ENCODE results near the gene CACNA2D2.

CACNA2D2 gene

DNA sequence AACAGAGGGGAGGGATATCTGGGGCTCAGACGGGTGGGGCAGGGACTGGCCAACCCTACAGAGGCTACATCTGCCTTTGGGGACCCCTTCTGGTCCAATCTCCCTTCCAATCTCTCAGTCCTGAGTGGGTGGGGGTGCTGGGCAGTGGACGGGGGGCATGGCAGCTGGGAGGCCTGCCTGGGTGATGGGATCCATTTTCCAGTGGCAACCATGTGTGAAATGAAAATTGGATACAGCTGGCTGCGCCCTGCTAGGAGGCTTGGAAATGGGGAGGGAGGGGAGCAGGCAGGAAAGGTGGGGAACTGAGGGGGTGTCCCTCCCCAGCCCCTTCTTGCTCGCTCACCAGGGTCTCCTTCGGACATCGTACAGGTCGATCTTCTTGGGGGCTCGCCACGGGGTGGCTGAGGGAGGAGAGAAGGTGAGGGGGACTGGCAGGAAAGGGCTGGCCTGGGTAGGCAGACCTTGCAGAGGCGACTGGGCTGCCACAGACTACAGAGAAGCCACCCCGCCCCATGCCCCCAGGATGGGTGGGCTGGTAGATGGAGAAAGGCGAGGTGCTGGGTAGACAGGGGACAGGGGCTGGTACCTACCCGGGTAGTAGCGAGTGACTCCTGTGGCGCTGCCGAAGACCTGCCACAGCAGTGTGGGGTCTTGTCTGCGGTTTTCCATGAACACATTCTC lies 122.9 kb downstream of the CACNA2D2 start:
- no peak overlapping the region for H3K4me2 ChIP-seq (ENCODE audit: insufficient read depth, low read length)
- DNase-seq, result no peak

DNA sequence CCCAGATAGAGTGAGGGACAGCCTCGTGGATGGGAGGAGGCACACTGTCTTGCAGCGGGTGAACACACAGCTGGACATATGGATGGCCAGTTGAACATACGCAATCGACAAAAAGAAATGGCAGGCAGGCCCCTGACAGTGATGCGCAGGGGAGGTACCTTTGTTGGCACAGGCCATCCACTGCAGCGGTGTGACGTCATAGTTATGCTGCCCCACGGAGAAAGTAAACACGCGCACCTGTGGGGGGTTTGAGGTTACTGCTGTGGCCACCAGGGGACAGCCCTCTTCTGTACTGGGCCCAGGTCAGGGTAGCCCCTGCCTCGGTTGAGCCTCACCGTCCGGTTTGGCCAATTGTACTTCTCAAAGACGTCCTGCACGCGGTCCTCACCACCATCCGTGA lies 124.7 kb downstream of the CACNA2D2 start:
- Histone ChIP-seq H3K9ac (ENCODE audit: low read depth, low read length) (no peak overlapping the region), H3K4me2 (ENCODE audit: insufficient read depth, low read length) (no peak overlapping the region), H4K20me1 (ENCODE audit: insufficient read depth, low read length) (peaks cover 2% of the 10 kb centered on the region; the same call in 1 of the 2 replicates), H3K4me1 (ENCODE audit: insufficient read depth, low read length) (no peaks in the 10 kb centered on the region), H3K27me3 (ENCODE audit: insufficient read depth, low read length, poor library complexity) (no peaks in the 10 kb centered on the region), H3K79me2 (ENCODE audit: insufficient read depth, low read length) (no peaks in the 10 kb centered on the region), H3K4me3 (ENCODE audit: low read depth in 1 of 2, low read length in 2 of 2) (no peak overlapping the region), H3K9me3 (ENCODE audit: insufficient read depth, low read length, severe bottlenecking) (no peaks in the 10 kb centered on the region), H3K36me3 (ENCODE audit: insufficient read depth, low read length) (no peaks in the 10 kb centered on the region), H2AFZ (ENCODE audit: low read depth, low read length) (no peak overlapping the region), H3K27ac (ENCODE audit: low read length) (no peak overlapping the region)
- ATAC-seq (ENCODE audit: insufficient read depth, low read depth) (no peak), DNase-seq (no peak)
- no peak for TF ChIP-seq EZH2 (IDR thresholded peaks at IDR 0.05; ENCODE audit: borderline replicate concordance, low read depth, low read length, severe bottlenecking)
- TF ChIP-seq, protein P1, sequence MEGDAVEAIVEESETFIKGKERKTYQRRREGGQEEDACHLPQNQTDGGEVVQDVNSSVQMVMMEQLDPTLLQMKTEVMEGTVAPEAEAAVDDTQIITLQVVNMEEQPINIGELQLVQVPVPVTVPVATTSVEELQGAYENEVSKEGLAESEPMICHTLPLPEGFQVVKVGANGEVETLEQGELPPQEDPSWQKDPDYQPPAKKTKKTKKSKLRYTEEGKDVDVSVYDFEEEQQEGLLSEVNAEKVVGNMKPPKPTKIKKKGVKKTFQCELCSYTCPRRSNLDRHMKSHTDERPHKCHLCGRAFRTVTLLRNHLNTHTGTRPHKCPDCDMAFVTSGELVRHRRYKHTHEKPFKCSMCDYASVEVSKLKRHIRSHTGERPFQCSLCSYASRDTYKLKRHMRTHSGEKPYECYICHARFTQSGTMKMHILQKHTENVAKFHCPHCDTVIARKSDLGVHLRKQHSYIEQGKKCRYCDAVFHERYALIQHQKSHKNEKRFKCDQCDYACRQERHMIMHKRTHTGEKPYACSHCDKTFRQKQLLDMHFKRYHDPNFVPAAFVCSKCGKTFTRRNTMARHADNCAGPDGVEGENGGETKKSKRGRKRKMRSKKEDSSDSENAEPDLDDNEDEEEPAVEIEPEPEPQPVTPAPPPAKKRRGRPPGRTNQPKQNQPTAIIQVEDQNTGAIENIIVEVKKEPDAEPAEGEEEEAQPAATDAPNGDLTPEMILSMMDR (IDR thresholded peaks at IDR 0.05; ENCODE audit: borderline replicate concordance, extremely low read depth, low read length, poor library complexity, severe bottlenecking), result no peak

More for the DNA sequence above, 122.9 kb downstream of the CACNA2D2 start:
- H3K4me1 ChIP-seq (ENCODE audit: insufficient read depth, low read length), result no peaks in the 10 kb centered on the region
- H3K27me3 ChIP-seq (ENCODE audit: insufficient read depth, low read length, poor library complexity), result no peaks in the 10 kb centered on the region
- no peaks in the 10 kb centered on the region for H3K79me2 ChIP-seq (ENCODE audit: insufficient read depth, low read length)
- no peak for TF ChIP-seq EZH2 (IDR thresholded peaks at IDR 0.05; ENCODE audit: borderline replicate concordance, low read depth, low read length, severe bottlenecking)
- TF ChIP-seq, protein P1 (IDR thresholded peaks at IDR 0.05; ENCODE audit: borderline replicate concordance, extremely low read depth, low read length, poor library complexity, severe bottlenecking), result no peak
- H3K27ac ChIP-seq (ENCODE audit: low read length), result no peak overlapping the region
- H2AFZ ChIP-seq (ENCODE audit: low read depth, low read length), result no peak overlapping the region
- no peak overlapping the region for H3K9ac ChIP-seq (ENCODE audit: low read depth, low read length)
- H3K4me3 ChIP-seq (ENCODE audit: low read depth in 1 of 2, low read length in 2 of 2), result no peak overlapping the region
- H3K9me3 ChIP-seq (ENCODE audit: insufficient read depth, low read length, severe bottlenecking), result no peaks in the 10 kb centered on the region
- H4K20me1 ChIP-seq (ENCODE audit: insufficient read depth, low read length), result peaks cover 7% of the 10 kb centered on the region; the same call in 1 of the 2 replicates
- H3K36me3 ChIP-seq (ENCODE audit: insufficient read depth, low read length), result no peaks in the 10 kb centered on the region
- no peak for ATAC-seq (ENCODE audit: insufficient read depth, low read depth)

DNA sequence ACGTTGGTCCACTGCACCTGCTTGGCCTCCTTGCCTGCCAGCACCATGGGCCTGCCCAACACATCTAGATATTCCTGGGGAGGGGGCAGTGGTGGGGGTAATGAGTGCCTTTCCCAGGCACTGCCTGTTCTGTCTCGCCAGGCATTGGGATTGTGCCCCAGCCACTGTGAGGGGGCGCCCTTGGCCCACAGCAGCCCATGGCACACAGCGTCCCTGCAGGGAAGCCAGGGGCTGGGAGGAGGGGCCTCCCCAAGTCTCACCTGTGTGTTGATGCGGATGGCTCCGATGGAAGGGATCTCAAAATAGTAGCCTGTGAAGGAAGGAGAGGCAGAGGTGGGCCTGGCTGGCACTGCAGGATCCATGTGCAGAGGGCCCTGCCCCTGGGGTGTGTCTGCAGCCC lies 125.4 kb downstream of the CACNA2D2 start:
- Histone ChIP-seq H2AFZ (ENCODE audit: low read depth, low read length) (no peak overlapping the region), H3K4me2 (ENCODE audit: insufficient read depth, low read length) (no peak overlapping the region), H3K36me3 (ENCODE audit: insufficient read depth, low read length) (no peaks in the 10 kb centered on the region), H3K9me3 (ENCODE audit: insufficient read depth, low read length, severe bottlenecking) (no peaks in the 10 kb centered on the region), H4K20me1 (ENCODE audit: insufficient read depth, low read length) (no peaks in the 10 kb centered on the region; the same call in 1 of the 2 replicates), H3K4me3 (ENCODE audit: low read depth in 1 of 2, low read length in 2 of 2) (no peak overlapping the region), H3K9ac (ENCODE audit: low read depth, low read length) (no peak overlapping the region), H3K27me3 (ENCODE audit: insufficient read depth, low read length, poor library complexity) (no peaks in the 10 kb centered on the region), H3K27ac (ENCODE audit: low read length) (no peak overlapping the region), H3K79me2 (ENCODE audit: insufficient read depth, low read length) (no peaks in the 10 kb centered on the region), H3K4me1 (ENCODE audit: insufficient read depth, low read length) (0 out of 2 replicates have a peak, but pooled peaks cover 2% of the 10 kb centered on the region)
- TF ChIP-seq EZH2 (IDR thresholded peaks at IDR 0.05; ENCODE audit: borderline replicate concordance, low read depth, low read length, severe bottlenecking), result no peak
- TF ChIP-seq, protein P1 (IDR thresholded peaks at IDR 0.05; ENCODE audit: borderline replicate concordance, extremely low read depth, low read length, poor library complexity, severe bottlenecking), result no peak
- ATAC-seq (ENCODE audit: insufficient read depth, low read depth) (no peak), DNase-seq (no peak)

Measured in DND-41 (cell line).